Subcutaneous abdominal adipose tissue (tissue), 5 donors: ENCODE results near the gene DNAH14.

Source experiments
- H3K27ac ChIP-seq: one replicate; pipeline ENCODE4 v1.7.0; 2013; ENCODE audit warnings: low read depth, mild to moderate bottlenecking, inconsistent platforms, low read length, moderate library complexity
- H3K27me3 ChIP-seq, 5 donors: one replicate each; pipeline ENCODE4 v1.7.0; 2013; ENCODE audit warnings: low read length in 5 of 5, inconsistent platforms in 1 of 5; ENCODE audit not compliant: control insufficient read depth in 5 of 5, insufficient read depth in 4 of 5
- H3K36me3 ChIP-seq, 5 donors: one replicate each; pipeline ENCODE4 v1.7.0; 2013; ENCODE audit warnings: low read length in 5 of 5; ENCODE audit not compliant: control insufficient read depth in 5 of 5, insufficient read depth in 5 of 5
- H3K4me1 ChIP-seq, 5 donors: one replicate each; pipeline ENCODE4 v1.7.0; 2013; ENCODE audit warnings: low read length in 5 of 5, mild to moderate bottlenecking in 3 of 5, moderate library complexity in 1 of 5; ENCODE audit not compliant: control insufficient read depth in 5 of 5, insufficient read depth in 5 of 5
- H3K4me3 ChIP-seq, 5 donors: one replicate each; pipeline ENCODE4 v1.7.0; 2013; ENCODE audit warnings: low read length in 5 of 5, low read depth in 1 of 5
- H3K9ac ChIP-seq, 5 donors: one replicate each; pipeline ENCODE4 v1.7.0; 2013; ENCODE audit warnings: low read length in 5 of 5, mild to moderate bottlenecking in 4 of 5, moderate library complexity in 3 of 5
- H3K9me3 ChIP-seq, 5 donors: one replicate each; pipeline ENCODE4 v1.7.0; 2013; ENCODE audit warnings: low read length in 5 of 5; ENCODE audit not compliant: control insufficient read depth in 5 of 5
- donor health status: healthy.
- donor health status: healthy.
- donor health status: healthy.
- donor health status: healthy.
- donor health status: healthy.

The DNAH14 gene

GRCh38 chr1:225446595-225446960, 517.1 kb downstream of the DNAH14 start:
- Histone ChIP-seq H3K36me3 (no peaks in the 10 kb centered on the region), H3K9ac (no peak overlapping the region), H3K27me3 (peaks cover 0 to 6% (median 0%) of the 10 kb centered on the region in 5 donors), H3K27ac (peak overlapping the region; percentile 71), H3K4me3 (no peak overlapping the region), H3K4me1 (peaks cover 18 to 78% (median 50%) of the 10 kb centered on the region in 5 donors), H3K9me3 (no peaks in the 10 kb centered on the region)

- Histone ChIP-seq H3K9ac (no peak overlapping the region), H3K4me1 (peaks cover 18 to 75% (median 50%) of the 10 kb centered on the region in 5 donors), H3K9me3 (no peaks in the 10 kb centered on the region), H3K27ac (peak overlapping the region; percentile 71), H3K27me3 (peaks cover 0 to 6% (median 0%) of the 10 kb centered on the region in 5 donors), H3K4me3 (no peak overlapping the region), H3K36me3 (no peaks in the 10 kb centered on the region)
These were observed 517.6 kb downstream of the DNAH14 start for GRCh38 chr1:225446981-225447615.

- peaks cover 0 to 6% (median 0%) of the 10 kb centered on the region in 5 donors for H3K27me3 ChIP-seq
- no peak overlapping the region for H3K27ac ChIP-seq
- peak overlapping the region in 2 of 5 donors; percentile 5 to 12 for H3K9ac ChIP-seq
- H3K9me3 ChIP-seq = no peaks in the 10 kb centered on the region
- no peaks in the 10 kb centered on the region for H3K36me3 ChIP-seq
- H3K4me3 ChIP-seq = peak overlapping the region in 2 of 5 donors; percentile 0 to 16
- H3K4me1 ChIP-seq = peaks cover 18 to 72% (median 50%) of the 10 kb centered on the region in 5 donors
These were observed 518.2 kb downstream of the DNAH14 start for GRCh38 chr1:225447650-225448089.

DNA sequence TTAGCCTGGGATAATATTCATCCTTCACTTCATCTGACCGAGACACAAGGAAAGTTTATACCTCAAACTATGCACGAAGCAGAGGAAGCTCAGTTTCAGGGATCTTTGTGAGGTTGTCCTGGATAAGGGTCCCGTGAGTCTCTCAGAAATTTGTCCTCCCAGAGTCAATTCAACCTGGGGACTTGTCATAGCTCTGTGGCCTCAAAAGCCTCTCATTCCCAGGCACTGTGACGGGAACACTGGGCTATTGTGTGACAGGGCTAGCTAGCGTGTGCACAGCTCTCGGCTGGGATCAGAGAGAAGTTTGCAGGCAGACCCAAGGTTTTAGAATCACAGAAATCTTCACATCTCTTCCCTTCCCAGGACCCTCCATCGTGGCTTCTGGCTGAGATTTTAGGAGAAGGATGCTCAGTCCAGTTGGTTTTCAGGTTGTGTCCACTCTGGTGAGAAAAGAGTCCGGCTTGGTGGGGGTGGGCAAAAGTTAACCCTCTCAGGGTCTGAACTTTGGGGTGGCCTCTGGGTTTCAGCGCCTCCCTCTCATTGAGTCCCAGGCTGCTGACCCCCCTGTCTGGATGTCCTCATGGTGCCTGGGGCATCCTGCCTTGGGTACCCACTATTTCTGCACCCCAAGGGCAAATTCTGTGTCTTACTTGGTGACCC, 518.8 kb downstream of the DNAH14 start:
- peak overlapping the region in 1 of 5 donors; percentile 0 for H3K4me3 ChIP-seq
- peak overlapping the region in 2 of 5 donors; percentile 5 to 12 for H3K9ac ChIP-seq
- H3K27me3 ChIP-seq = peaks cover 0 to 6% (median 0%) of the 10 kb centered on the region in 5 donors
- peaks cover 17 to 67% (median 48%) of the 10 kb centered on the region in 5 donors for H3K4me1 ChIP-seq
- no peaks in the 10 kb centered on the region for H3K36me3 ChIP-seq
- no peaks in the 10 kb centered on the region for H3K9me3 ChIP-seq
- H3K27ac ChIP-seq = no peak overlapping the region
